Activated effector memory CD4-positive, alpha-beta T cell treated with Interleukin-2 at 50 U/mL for 16 hours (primary cell): ENCODE data around the gene DEPDC4.
"Not testable (repeated sequence)": the region's sequence is repeated elsewhere in the genome, so short reads cannot be mapped to it uniquely, and the experiment has no call there.

Experiments
- DNase-seq: peaks from one replicate; pipeline ENCODE4 v3.0.0-alpha.2; 2020

DEPDC4 gene

GRCh38 chr12:100266835-100267602 lies at the start of gene DEPDC4, which contains the start of gene SCYL2:
Gene DEPDC4, minus strand, starts transcription at chr12:100267079. Its CDS starts 3 bp downstream, at chr12:100267076.
Gene SCYL2, plus strand, starts transcription at chr12:100267177. Its CDS starts 15,794 bp downstream, at chr12:100282971.
- DNase-seq, result peak; percentile 88

- no peak for DNase-seq
Observed at GRCh38 chr12:100311317-100311716, 44.4 kb upstream of the DEPDC4 start.

GRCh38 chr12:100308138-100308537 lies 41.3 kb upstream of the DEPDC4 start:
- not testable (repeated sequence) for DNase-seq

GRCh38 chr12:100304334-100304733 lies 37.5 kb upstream of the DEPDC4 start:
- DNase-seq, result not testable (repeated sequence)

- DNase-seq, result no peak
Observed at GRCh38 chr12:100303831-100304230, 37.0 kb upstream of the DEPDC4 start.

GRCh38 chr12:100302081-100302480 lies 35.2 kb upstream of the DEPDC4 start:
- no peak for DNase-seq

GRCh38 chr12:100295764-100296555 lies 29.1 kb upstream of the DEPDC4 start:
- no peak for DNase-seq

- not testable (repeated sequence) for DNase-seq
Observed at GRCh38 chr12:100294366-100294765, 27.5 kb upstream of the DEPDC4 start.

- no peak for DNase-seq
Observed at GRCh38 chr12:100293017-100293416, 26.1 kb upstream of the DEPDC4 start.

- DNase-seq, result no peak
Observed at GRCh38 chr12:100290016-100290415, 23.1 kb upstream of the DEPDC4 start.

- DNase-seq, result no peak
Observed at GRCh38 chr12:100289038-100289437, 22.2 kb upstream of the DEPDC4 start.

- DNase-seq, result not testable (repeated sequence)
Observed at GRCh38 chr12:100284556-100284955, 17.7 kb upstream of the DEPDC4 start.

GRCh38 chr12:100279607-100280244 lies 12.8 kb upstream of the DEPDC4 start:
- no peak for DNase-seq

GRCh38 chr12:100279159-100279558 lies 12.3 kb upstream of the DEPDC4 start:
- DNase-seq, result no peak

- DNase-seq, result no peak
Observed at GRCh38 chr12:100274291-100274690, 7.4 kb upstream of the DEPDC4 start.

- DNase-seq, result no peak
Observed at GRCh38 chr12:100273782-100274181, 6.9 kb upstream of the DEPDC4 start.

GRCh38 chr12:100268835-100269564 lies 2.1 kb upstream of the DEPDC4 start:
- no peak for DNase-seq

GRCh38 chr12:100267603-100268281 lies 863 bp upstream of the DEPDC4 start:
- DNase-seq, result no peak

- no peak for DNase-seq
Observed at GRCh38 chr12:100266585-100266834, 369 bp downstream of the DEPDC4 start.

GRCh38 chr12:100265732-100266584 lies 921 bp downstream of the DEPDC4 start:
- no peak for DNase-seq

- DNase-seq, result not testable (repeated sequence)
Observed at GRCh38 chr12:100265107-100265506, 1.8 kb downstream of the DEPDC4 start.
